Fibroblast of the conjunctiva (primary cell): Measurements from ENCODE around the gene C9.
"Not testable (repeated sequence)": the region's sequence is repeated elsewhere in the genome, so short reads cannot be mapped to it uniquely, and the experiment has no call there.

Experiments used
- DNase-seq: peaks from one replicate; pipeline ENCODE4 v3.0.0-alpha.2; 2010; ENCODE audit warnings: low read depth

C9 gene

DNA sequence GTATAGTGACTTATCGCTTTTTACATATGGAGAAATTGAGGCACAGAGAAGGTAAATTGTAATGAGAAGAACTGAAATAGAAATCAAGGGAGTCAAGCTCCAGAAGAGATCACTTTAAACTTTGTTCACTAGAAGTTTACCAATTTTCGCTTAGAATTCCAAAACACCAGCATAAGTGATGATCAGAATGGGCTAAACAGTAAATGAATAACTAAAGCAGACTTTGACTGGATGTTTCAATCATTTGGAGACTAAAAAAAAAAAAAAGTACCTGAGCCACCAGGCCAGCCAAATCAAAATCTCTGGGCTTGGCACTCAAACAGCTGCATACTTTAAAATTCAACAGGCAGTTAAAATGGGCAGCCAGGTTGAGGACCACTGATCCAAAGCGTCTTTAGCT is 106.7 kb downstream of the C9 start:
- DNase-seq = no peak

DNA sequence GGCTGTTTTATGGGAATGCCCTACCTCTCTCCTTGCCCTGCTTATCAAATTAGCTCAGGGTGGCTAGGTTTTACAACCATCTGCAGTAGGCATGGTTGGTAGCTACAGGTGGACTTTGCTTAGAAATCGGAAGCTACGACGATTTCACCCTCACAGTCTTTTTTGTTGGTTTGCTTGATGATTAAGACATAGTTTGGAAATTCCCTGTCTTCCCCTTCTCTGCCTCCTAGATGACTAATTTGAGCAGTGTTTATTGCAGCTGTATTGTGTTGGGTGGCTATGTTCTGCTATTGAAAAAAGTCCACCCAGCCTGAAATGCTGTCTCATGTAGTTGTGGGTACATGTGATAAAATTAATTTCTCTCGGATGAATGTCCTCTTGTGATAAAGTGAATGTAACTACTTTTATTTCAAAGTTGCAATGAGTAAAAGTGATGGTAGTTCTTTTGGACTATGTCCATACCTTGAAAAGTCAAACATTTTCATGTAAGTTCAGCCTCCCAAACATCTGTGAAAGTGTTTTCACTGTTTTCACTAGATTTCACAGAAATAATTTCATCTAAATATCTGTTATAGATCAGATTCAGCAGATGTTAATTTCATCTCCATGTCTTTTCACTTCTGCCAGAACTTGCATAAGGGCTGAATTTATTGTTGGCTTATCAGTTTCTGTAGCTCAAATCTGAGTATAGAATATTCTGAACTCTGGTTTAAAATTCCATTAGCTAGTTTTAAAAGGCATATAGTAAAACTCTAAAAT is 107.6 kb downstream of the C9 start:
- peak; percentile 32 for DNase-seq

DNA sequence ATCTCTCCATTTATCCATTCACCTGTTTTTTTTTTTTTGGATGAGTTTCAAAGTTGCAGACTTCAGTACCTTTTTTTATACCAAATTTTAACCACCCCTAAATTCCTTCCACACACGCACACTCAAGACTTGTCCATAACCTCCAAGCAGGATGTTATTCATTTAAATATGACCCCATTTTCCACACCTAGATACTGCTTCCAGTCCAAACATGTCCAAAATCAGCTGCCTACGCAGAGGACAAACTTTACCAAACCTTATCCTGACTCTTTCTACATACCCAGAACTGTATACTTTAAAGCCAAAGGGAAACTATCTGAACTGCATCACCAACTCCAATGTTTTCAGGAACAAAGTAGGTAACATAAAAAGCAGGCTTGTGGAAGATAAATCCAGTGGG is 108.9 kb downstream of the C9 start:
- DNase-seq = no peak

DNA sequence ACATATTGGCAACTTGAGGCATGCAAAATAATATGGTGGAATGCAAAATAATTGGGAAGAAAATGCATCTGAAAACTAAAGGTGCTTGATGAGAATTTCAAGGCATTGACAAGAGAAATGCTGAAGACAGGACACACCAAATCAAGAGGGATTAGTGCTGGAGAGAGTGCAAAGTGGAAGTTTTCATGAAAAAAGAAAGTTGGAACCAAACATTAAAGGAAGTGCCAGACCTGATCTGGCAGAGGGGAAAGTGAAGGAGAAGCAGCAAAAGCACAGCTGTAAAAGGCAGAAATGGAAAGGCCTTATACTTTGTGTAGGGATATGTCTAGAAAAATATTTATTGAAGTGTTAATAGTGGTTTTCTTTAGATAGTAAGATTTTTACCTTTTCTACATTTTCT is 109.6 kb downstream of the C9 start:
- DNase-seq = no peak

DNA sequence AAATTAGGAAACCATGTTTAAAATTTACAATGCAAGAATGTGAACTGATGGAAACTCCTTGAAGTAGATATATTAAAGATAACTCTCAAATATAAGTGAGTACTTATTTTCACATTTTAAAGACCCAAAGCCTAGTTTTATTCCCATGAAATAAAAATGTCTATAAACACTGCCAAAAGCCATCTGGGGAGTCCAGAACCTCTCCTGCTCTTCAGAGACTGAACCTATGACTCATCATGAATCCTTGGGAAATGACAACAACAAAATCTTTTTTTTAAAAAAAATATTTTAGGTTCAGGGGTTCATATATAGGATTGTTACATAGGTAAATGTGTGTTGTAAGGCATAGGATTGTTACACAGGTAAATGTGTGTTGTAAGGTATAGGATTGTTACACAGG is 111.1 kb downstream of the C9 start:
- DNase-seq = no peak

DNA sequence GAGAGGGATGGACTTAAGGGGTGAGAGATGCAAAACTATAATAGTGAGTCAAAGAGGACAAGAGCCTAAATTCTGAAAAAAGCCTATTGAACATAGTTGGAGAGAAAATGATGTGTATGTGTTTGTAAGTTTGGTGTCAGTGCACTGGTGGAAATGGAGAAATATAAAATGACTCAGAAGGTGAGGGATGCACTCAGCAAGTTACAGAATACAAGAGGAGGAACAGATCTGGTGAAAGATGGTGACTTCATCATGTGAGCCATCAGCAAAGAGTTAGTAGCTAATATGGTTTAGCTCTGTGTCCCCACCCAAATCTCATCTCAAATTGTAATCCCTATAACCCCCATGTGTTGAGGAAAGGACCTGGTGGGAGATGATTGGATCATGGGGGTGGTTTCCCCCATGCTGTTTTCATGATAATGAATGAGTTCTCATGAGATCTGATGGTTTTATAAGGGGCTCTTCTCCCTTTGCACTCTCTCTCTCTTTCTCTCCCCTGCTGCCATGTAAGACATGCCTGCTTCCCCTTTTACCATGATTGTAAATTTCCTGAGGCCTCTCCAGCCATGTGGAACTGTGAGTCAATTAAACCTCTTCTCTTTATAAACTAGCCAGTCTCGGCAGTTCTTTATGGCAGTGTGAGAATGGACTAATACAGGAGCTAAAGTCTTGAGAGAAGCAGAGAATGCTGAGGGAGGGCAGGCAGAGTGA is 114.6 kb downstream of the C9 start:
- no peak for DNase-seq

DNA sequence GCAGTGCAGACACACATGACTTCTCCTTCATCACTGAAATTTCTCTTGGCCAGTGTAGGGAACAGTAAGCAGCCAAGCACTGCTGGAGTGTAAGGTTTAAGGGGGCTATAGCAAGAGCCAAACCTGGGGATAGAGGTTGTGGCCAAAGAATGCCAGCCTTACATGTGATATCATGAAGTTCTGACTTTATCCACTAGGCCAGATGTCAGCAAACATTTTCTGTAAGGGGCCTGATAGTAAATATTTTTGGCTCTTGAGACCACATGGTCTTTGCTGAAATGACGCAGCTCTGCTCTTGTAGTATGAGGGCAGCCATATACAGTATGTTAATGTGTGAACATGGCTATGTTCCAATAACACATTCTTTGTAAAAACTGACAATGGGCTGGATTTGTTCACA is 115.2 kb downstream of the C9 start:
- DNase-seq = no peak

DNA sequence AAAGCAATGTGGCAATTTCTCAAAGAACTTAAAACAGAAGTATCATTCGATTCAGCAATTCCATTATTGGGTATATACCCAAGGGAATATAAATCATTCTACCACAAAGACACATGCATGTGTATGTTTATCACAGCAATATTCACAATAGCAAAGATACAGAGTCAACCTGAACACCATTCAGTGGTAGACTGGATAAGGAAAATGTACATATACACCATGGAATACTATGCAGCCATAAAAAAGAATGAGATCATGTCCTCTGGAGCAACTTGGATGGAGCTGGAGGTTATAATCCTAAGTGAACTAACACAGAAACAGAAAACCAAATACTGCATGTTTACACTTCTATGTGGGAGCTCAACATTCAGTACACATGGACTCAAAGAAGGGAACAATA is 123.5 kb downstream of the C9 start:
- DNase-seq = no peak

DNA sequence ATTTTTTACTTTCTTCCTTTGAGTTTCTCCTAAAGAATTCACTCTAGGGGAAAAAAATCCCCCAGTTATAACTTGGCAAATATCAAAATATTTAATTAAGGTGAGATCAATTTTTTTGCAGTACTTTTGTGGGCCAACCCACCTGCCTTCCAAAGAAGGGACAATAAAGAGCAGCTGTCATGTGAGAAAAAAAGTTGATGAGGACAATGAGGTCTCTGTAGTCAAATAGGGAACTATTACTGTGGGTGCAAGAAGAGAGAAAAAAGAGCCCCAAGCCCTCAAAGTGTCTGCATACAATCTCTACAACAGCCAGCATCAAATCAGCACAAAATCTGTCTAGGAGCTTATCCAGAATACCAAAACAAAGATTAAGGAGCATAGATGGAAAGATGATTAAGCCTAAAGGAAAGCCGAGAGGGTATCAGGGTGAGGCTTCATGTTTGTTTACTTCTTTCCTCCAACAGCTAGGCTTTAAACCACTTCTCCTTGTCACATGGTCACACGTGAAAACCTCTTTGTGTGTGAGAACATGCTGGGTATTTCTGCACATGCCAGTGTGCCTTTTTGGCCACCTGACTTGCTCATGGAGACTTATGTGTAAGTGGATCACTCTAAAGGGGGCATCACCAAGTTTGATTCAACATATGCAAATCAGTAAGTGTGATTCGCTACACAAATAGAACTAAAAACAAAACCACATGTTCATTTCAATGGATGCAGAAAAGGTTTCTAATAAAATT is 125.8 kb downstream of the C9 start:
- DNase-seq = no peak

DNA sequence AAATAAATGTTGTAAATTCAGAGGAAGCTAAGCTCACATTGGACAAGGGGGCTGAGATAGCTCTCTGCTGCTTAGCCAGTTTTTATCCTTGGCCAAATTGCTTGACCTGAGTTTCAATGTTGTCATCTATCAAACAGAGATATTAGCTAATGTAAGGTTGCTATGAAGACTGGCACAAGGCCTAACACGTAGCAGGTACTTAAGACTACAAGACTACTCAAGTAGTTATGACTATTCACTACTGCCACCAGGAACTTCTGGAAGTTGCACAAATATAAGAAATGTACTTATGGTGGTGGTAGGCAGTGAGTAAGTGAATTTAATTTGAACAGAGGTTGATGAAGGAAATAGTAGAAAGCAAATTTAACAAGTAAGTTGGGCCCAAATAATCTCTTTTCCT is 127.6 kb downstream of the C9 start:
- DNase-seq = no peak

DNA sequence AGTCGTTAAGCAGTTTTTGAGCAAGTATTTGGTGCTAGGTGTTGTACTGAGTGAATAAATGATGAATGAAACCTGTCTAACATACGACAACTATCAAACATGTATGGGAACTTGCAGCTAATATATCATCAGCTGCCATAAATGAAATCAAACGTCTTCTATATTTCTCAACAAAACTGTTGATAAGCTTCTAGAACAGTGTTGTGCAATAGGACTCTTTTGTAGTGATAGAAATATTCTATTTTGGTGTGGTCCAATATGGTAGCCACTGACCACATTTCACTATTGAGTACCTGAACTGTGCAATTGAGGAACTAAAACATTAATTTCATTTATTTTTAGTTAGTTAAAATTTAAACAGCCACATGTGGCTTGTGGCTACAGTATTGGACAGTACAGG is 128.6 kb downstream of the C9 start:
- no peak for DNase-seq

DNA sequence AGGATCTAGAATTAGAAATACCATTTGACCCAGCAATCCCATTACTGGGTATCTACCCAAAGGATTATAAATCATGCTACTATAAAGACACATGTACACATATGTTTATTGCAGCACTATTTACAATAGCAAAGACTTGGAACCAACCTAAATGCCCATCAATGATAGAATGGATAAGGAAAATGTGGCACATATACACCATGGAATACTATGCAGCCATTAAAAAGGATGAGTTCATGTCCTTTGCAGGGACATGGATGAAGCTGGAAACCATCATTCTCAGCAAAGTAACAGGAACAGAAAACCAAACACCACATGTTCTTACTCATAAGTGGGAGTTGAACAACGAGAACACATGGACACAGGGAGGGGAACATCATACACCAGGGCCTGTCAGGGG is 129.8 kb downstream of the C9 start:
- not testable (repeated sequence) for DNase-seq
